ENCODE data around the gene MILR1.
A peak's percentile ranks its signal among the peaks of the same experiment; 100 is the strongest.

MILR1 gene

DNA sequence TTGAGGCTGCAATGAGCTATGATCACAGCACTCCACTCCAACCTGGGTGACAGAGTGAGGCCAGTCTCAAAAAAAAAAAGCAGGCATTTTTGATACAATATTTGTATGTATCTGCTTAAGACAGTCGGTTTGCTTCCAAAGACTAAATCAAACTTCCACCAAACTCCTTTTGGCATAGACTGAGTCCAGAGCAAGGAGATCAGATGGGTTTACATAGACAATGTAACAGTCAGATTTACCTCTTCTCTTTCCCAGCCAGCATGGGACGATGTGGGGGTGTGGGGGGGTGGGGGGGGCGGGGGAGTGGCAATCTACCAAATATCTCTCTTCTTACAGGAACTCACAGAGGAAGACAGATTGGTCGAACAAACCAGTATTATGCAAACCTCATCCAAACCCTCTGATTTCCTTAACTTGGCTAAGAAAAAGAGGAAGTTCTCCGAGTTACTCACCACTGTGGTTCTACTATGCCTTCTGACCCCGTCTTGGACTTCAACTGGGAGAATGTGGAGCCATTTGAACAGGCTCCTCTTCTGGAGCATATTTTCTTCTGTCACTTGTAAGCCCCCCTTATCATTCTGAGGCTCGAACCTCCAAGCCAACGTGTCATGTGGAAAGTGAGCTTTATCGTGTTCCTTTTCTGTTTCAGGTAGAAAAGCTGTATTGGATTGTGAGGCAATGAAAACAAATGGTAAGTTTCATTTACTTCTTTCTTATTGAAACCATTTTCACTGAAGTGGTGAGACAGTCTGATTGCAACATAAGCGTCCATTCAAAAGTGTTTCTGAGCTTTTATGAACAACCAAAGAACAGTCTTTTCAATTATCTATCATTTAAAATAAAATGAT is at the start of gene MILR1:
Gene MILR1, plus strand, starts transcription at position 451 of the 848 bp plus-strand sequence. Its CDS starts 54 bp downstream, at position 505.
- in situ Hi-C loops (cut with MboI; ENCODE audit: low pct_unique_long_range_greater_than_20kb, low sequenced_read_pairs, unreplicated experiment): no loop called here
- peak; percentile 46 for DNase-seq (ENCODE audit: low spot score)
- TF ChIP-seq CTCF (IDR thresholded peaks at IDR 0.05; ENCODE audit: extremely low read depth, insufficient read depth, missing control alignments): no peak

- no peak for DNase-seq (ENCODE audit: low spot score)
- in situ Hi-C loops (cut with MboI; ENCODE audit: low pct_unique_long_range_greater_than_20kb, low sequenced_read_pairs, unreplicated experiment): no loop called here
- no peak for TF ChIP-seq CTCF (IDR thresholded peaks at IDR 0.05; ENCODE audit: extremely low read depth, insufficient read depth, missing control alignments)
Observed at GRCh38 chr17:64399767-64400156, 49.2 kb upstream of the MILR1 start.

GRCh38 chr17:64400642-64401041 is 48.3 kb upstream of the MILR1 start:
- DNase-seq (ENCODE audit: low spot score): no peak
- in situ Hi-C loops (cut with MboI; ENCODE audit: low pct_unique_long_range_greater_than_20kb, low sequenced_read_pairs, unreplicated experiment): no loop called here
- no peak for TF ChIP-seq CTCF (IDR thresholded peaks at IDR 0.05; ENCODE audit: extremely low read depth, insufficient read depth, missing control alignments)

GRCh38 chr17:64401244-64401860 is 47.6 kb upstream of the MILR1 start:
- in situ Hi-C loops (cut with MboI; ENCODE audit: low pct_unique_long_range_greater_than_20kb, low sequenced_read_pairs, unreplicated experiment): no loop called here
- TF ChIP-seq CTCF (IDR thresholded peaks at IDR 0.05; ENCODE audit: extremely low read depth, insufficient read depth, missing control alignments): no peak

DNA sequence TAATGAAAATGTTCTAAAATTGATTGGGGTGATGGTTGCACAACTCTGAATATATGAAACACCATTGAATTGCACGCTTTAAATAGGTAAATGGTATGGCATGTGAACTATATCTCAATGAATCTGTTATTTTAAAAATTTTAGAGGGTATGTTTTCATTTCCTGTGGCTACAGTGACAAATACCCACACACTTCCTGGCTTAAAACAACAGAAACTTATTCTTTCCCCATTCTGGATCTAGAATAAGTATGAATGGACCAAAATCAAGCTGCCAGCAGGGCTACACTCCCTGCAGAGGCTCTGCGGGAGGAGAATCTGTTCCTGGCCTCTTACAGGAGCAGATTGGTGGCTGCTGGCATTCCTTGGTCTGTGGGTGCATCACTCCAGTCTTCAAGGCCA is 47.0 kb upstream of the MILR1 start:
- no peak for DNase-seq (ENCODE audit: low spot score)
- no peak for TF ChIP-seq CTCF (IDR thresholded peaks at IDR 0.05; ENCODE audit: extremely low read depth, insufficient read depth, missing control alignments)
- in situ Hi-C loops (cut with MboI; ENCODE audit: low pct_unique_long_range_greater_than_20kb, low sequenced_read_pairs, unreplicated experiment): no loop called here

More at GRCh38 chr17:64401244-64401860, 47.6 kb upstream of the MILR1 start:
- no peak for DNase-seq (ENCODE audit: low spot score)

DNA sequence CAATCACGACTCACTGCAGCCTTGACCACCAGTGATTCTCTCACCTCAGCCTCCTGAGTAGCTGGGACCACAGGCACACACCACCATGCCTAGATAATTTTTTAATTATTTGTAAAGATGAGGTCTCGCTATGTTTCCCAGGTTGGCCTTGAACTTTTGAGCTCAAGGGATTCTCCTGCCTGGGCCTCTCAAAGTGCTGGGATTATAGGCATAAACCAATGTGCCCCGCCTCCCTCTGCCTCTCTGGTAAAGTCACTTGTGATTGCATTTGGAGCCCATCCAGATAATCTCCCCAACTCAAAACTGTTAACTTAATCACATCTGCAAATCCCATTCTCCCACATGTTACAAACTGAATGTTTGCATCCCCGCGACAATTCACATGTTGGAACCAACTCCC is 46.4 kb upstream of the MILR1 start:
- DNase-seq (ENCODE audit: low spot score): no peak
- TF ChIP-seq CTCF (IDR thresholded peaks at IDR 0.05; ENCODE audit: extremely low read depth, insufficient read depth, missing control alignments): no peak
- in situ Hi-C loops (cut with MboI; ENCODE audit: low pct_unique_long_range_greater_than_20kb, low sequenced_read_pairs, unreplicated experiment): no loop called here

All from GM13977 (cell line).